A549 treated with AZD9567 at 1 μM for 4 hours (cell line): ENCODE results near the gene RRAGC. TPM values are rescaled to one million over a fixed set of nuclear protein-coding genes. Genes with fewer than 3 reads are reported as not detected.

Experiments used
- total RNA-seq: library from RNA; stranded (reverse); fragments of 200-300 nt; extraction: Qiagen RNA extraction; gene quantifications from 5 replicates; pipeline ENCODE4 v1.2.3, GENCODE V29; 2022; ENCODE audit not compliant: insufficient read depth

Gene RRAGC, protein sequence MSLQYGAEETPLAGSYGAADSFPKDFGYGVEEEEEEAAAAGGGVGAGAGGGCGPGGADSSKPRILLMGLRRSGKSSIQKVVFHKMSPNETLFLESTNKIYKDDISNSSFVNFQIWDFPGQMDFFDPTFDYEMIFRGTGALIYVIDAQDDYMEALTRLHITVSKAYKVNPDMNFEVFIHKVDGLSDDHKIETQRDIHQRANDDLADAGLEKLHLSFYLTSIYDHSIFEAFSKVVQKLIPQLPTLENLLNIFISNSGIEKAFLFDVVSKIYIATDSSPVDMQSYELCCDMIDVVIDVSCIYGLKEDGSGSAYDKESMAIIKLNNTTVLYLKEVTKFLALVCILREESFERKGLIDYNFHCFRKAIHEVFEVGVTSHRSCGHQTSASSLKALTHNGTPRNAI
- total RNA-seq, result 28.3 to 39.6 TPM (median 30.0 TPM) in 5 replicates

GRCh38 chr1:38859561-38860453 is at the start of gene RRAGC:
Gene RRAGC, minus strand, starts transcription at chr1:38859772. Its CDS starts 126 bp downstream, at chr1:38859646.

DNA sequence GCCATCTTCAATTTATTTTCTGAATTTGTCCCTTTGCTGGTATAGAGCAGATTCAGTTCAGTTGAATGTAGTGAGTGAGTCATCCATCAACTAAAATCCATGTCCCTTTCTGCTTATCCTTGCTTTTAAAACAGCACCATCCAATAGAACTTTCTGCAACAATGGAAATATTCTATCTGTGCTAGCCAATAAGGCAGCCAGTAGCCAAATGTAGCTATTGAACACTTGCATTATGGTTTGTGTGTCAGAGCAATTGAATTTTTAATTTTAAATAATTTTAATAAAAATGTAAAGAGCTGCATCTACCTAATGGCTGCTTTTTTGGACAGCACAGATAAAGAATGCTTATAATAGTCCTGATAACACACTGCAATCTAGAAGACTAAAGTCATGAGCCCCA is 21.9 kb upstream of the RRAGC start, which contains the start of gene GJA9:
Gene GJA9, minus strand, starts transcription at position 101 of the 400 bp plus-strand sequence. CDS start 5,489 bp downstream, outside the sequence.

DNA sequence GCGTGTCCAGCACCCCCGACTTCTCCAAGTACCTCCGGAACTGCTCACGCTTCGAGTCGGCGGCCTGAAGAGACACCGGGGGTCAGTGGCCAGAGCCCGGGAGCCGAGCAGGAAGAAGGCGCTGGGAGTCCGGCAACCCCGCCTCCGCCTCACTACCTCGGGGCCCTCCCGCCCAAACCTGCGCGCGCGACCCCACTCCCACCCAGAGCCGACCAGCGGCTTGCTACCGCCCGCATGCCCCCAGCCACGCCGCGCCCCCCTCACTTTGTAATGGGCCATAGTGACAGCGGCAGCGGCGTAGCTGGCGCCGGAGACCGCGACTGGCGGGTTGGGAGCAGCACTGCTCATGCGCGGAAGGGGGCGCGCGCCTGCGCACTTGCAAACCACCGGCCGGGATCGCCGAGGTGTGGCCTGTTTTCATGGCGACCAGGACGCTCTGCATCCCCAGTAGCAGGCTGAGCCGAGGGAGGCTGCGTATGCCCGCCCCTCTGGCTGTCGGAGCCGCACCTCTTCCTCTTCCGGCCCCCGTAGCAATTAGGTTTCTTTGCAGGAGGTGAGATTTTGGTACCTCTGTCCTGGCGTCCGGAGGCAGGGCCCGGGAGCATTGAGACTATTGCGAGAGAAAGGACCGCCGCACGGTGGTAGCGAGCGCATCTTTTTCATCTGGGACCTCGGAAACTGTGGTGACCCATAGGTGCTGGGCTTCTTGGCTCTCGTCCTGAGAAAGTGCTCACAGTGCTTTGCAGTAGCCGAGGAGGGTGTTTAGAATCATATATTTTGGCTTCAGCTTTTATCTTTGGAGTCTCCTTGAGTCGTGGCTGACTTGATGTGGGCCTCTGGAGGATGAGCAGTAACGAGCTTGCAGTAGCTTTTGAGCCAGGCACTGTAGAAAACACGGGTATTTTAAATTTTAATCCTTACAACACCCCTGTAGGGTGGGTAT is 13.7 kb upstream of the RRAGC start, which contains the start of gene MYCBP:
Gene MYCBP, minus strand, starts transcription at position 322 of the 943 bp plus-strand sequence. Its CDS starts 43 bp downstream, at position 279.

Other genes starting within 250 kb of the RRAGC start
- gene MYCBP, start 13.6 kb upstream of the RRAGC start, total RNA-seq, result 16.5 to 26.7 TPM (median 23.2 TPM) in 5 replicates
- not detected in 5 replicates for gene GJA9, start 21.8 kb upstream of the RRAGC start, total RNA-seq
- 1.8 to 3.8 TPM (median 2.7 TPM) in 5 replicates for gene RHBDL2, start 82.1 kb upstream of the RRAGC start, total RNA-seq
- gene AKIRIN1, start 131.5 kb upstream of the RRAGC start, total RNA-seq, result 41.6 to 46.7 TPM (median 44.2 TPM) in 5 replicates
- 411 to 476 TPM (median 419 TPM) in 5 replicates for gene NDUFS5, start 166.6 kb upstream of the RRAGC start, total RNA-seq